ENCODE measurements around the gene ARHGAP8. TPM values are rescaled to one million over a fixed set of nuclear protein-coding genes. Genes with fewer than 3 reads are reported as not detected.

Gene ARHGAP8
- total and polyA plus RNA-seq, 12 donors, result 0.17 to 0.53 (median 0.33) TPM; not detected in 5

DNA sequence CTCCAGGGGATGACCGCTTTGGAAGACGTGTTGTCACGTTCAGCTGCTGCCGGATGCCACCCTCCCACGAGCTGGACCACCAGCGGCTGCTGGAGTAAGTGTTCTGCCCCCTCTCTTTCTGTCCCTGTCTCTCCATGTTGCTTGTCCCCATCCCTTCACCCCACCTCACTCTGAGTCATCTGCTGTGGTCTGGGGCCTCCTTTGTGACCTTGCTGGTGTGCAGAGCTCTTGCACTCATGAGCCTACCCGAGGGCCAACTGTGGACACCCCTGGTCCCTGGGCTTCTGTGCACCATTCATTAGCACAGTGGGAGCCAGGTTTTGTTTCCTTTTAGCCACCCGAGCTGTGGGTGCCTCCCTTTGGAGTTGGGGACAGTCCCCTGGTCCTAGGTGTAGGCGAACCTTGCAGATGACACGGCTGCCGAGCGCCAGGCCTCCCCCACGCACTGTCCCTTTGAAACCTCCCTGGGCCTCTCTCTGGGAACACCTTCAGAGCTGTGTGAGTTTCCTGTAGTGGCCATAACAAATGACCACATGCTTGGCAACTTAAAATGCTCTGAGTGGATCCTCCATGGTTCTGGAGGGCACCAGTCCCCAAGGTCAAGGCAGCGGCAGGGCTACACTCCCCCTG is 49.8 kb downstream of the ARHGAP8 start:
- TF ChIP-seq, protein P1, sequence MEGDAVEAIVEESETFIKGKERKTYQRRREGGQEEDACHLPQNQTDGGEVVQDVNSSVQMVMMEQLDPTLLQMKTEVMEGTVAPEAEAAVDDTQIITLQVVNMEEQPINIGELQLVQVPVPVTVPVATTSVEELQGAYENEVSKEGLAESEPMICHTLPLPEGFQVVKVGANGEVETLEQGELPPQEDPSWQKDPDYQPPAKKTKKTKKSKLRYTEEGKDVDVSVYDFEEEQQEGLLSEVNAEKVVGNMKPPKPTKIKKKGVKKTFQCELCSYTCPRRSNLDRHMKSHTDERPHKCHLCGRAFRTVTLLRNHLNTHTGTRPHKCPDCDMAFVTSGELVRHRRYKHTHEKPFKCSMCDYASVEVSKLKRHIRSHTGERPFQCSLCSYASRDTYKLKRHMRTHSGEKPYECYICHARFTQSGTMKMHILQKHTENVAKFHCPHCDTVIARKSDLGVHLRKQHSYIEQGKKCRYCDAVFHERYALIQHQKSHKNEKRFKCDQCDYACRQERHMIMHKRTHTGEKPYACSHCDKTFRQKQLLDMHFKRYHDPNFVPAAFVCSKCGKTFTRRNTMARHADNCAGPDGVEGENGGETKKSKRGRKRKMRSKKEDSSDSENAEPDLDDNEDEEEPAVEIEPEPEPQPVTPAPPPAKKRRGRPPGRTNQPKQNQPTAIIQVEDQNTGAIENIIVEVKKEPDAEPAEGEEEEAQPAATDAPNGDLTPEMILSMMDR (IDR thresholded peaks at IDR 0.05), result no peak
- Histone ChIP-seq H3K27me3 (peaks cover 0 to 30% (median 14%) of the 10 kb centered on the region in 7 donors), H3K4me1 (no peaks in the 10 kb centered on the region), H3K4me3 (no peak overlapping the region), H3K36me3 (no peaks in the 10 kb centered on the region), H3K27ac (no peak overlapping the region), H3K9me3 (no peaks in the 10 kb centered on the region)
- intact Hi-C loops (cut with DNase I), result no loop called here
- WGBS, 2 donors, result 72 to 75% methylated on average over 14 of the region's 14 CpGs
- no peak for DNase-seq
- ATAC-seq, result no peak

DNA sequence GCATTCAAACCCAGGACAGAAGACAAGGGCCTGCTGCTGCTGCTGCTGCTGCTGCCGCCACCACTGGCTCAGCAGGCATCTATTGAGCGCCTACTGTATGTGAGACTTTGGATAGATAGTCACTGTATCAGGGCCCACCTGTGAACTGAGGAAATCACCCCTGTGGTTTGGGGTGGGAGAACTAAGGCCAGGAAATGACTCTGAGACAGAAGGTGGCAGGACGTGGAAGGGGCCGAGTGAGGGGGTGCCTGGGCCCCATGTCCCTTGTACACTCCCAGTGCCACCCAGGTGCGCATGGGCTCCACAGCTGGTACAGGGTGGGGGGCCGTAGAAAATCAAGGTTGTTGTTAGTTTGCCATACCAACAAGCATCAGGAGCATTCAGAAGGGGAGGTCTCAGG is 50.6 kb downstream of the ARHGAP8 start:
- Histone ChIP-seq H3K27ac (no peak overlapping the region), H3K36me3 (no peaks in the 10 kb centered on the region), H3K9me3 (no peaks in the 10 kb centered on the region), H3K4me1 (no peaks in the 10 kb centered on the region), H3K27me3 (peaks cover 0 to 24% (median 14%) of the 10 kb centered on the region in 7 donors), H3K4me3 (no peak overlapping the region)
- WGBS, 2 donors, result 77 to 88% methylated on average over 6 of the region's 6 CpGs
- ATAC-seq (no peak), DNase-seq (no peak)
- TF ChIP-seq, protein P1 (IDR thresholded peaks at IDR 0.05), result no peak
- intact Hi-C loops (cut with DNase I), result no loop called here

DNA sequence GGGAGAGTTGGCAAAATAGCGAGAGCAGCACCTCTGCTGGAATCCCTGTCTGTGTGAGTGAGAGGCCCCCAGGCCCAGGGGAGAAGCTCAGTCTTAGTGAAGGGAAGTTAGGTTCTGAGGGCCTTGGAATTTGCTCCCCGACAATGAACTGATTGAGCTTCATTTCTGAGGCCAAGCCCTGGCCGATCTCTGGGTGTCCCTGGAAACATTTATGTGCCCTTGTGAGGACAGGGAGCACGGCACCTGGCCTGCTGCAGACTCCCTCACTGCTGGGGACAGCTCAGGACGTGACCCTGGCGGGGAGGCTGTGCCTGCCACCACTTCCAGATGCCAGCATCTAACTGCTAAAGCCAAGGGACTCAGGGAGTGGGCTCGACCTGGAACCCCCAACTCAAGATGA is 52.0 kb downstream of the ARHGAP8 start:
- no peaks in the 10 kb centered on the region for H3K4me1 ChIP-seq
- DNase-seq (no peak), ATAC-seq (no peak)
- TF ChIP-seq, protein P1 (IDR thresholded peaks at IDR 0.05), result no peak
- peaks cover 0 to 11% (median 6%) of the 10 kb centered on the region in 7 donors for H3K27me3 ChIP-seq
- intact Hi-C loops (cut with DNase I), result no loop called here
- no peak overlapping the region for H3K27ac ChIP-seq
- no peak overlapping the region for H3K4me3 ChIP-seq
- WGBS, 2 donors, result 65 to 77% methylated on average over 7 of the region's 7 CpGs
- H3K36me3 ChIP-seq, result no peaks in the 10 kb centered on the region
- H3K9me3 ChIP-seq, result no peaks in the 10 kb centered on the region

DNA sequence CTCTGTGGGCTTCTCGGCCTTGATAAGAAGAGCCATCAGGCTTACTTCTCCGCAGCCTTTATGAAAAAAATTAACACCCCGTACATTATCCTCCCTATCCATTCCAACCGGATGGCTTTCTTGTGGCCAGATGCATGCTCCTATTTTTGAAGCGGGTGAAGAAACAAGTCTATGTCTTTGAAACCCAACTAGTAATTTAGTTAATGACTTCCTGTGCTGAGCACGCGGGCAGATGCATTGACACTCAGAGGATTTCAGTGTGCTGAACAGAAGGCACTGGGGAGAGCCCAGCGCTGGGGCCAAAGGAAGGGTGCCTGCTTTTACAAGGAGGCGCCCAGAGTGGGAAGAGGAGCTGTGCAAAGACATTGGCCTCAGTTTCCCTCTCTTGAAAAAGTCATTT is 53.3 kb downstream of the ARHGAP8 start:
- TF ChIP-seq, protein P1 (IDR thresholded peaks at IDR 0.05), result no peak
- H3K4me1 ChIP-seq, result no peaks in the 10 kb centered on the region
- no peak overlapping the region for H3K27ac ChIP-seq
- H3K4me3 ChIP-seq, result no peak overlapping the region
- ATAC-seq (no peak), DNase-seq (no peak)
- H3K9me3 ChIP-seq, result no peaks in the 10 kb centered on the region
- intact Hi-C loops (cut with DNase I), result no loop called here
- no peaks in the 10 kb centered on the region for H3K36me3 ChIP-seq
- WGBS, 2 donors, result 85 to 87% methylated on average over 9 of the region's 9 CpGs
- H3K27me3 ChIP-seq, result peaks cover 0 to 6% (median 5%) of the 10 kb centered on the region in 7 donors
